Hematopoietic multipotent progenitor cell treated with erythropoietin and hydrocortisone succinate and interleukin-3 and kit ligand, for 6 days (in vitro differentiated cells): ENCODE results near the gene TRIM33.
"Not testable (repeated sequence)": the region's sequence is repeated elsewhere in the genome, so short reads cannot be mapped to it uniquely, and the experiment has no call there.

Experiments used
- DNase-seq: peaks from one replicate; pipeline ENCODE4 v3.0.0-alpha.2; 2015

Gene TRIM33

DNA sequence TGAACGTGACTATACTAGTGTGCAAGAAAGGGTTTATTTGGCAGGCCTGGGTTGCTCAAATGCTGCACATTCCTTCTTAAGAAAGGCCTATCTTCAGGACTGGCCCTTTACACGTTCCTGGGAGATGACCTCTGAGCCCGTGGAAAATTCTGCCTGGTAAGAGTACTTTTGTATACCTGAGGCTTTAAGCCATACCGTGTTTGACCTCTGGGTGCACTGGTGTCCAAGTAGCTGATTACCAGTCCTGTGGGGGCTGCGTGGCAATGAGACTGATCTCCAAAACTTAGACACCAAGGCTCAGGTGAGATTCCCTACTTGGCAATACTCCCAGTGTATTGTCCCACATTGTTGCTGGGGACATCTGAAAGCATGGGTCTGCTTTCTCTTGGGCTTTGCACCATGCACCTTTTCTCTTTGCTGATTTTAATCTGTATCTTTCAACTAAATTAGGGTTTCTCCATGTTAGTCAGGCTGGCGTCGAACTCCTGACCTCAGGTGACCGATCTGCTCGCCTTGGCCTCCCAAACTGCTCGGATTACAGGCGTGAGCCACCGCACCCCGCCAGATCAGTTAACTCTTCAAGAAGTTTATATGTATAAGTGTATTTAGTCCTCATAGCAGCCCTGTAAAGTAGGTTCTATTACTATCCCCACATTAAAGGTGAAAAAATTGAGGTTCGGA is 44.5 kb downstream of the TRIM33 start:
- no peak for DNase-seq

DNA sequence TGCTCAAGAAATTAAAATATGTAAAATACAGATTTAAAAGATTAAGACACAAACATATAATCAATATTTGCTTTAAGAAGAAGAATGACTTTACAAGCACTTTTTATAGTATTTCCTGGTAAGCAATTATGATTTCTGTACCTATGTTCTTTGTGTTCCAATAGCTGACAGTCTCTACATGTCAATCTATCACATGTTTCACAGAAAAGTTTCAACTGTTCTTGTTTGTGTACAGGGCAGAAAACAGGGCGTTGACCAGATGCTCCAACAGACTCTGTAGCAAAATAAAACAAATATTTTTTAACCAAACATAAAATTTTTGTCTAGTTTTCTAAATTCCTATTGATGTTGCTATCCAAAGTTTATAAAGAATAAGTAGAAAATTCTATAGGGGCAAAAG is 48.0 kb downstream of the TRIM33 start:
- DNase-seq, result no peak

DNA sequence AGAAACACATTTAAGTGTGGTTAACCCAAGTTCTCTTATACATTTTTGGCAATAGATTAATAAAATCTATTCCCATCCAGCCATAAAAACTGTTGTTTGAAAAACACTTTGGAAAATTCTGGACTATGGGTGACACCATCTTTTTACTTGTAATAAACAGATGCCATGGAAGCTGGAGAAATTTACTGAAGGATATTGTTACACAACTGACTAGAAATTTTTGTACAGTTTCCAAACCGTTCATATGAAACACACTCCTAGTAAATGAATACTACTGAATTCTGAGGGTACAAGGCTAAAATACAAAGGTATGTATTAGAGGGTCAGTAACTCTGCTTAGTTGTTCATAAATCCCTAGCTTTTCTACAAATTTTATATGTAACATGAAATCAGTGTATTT is 48.7 kb downstream of the TRIM33 start:
- no peak for DNase-seq

DNA sequence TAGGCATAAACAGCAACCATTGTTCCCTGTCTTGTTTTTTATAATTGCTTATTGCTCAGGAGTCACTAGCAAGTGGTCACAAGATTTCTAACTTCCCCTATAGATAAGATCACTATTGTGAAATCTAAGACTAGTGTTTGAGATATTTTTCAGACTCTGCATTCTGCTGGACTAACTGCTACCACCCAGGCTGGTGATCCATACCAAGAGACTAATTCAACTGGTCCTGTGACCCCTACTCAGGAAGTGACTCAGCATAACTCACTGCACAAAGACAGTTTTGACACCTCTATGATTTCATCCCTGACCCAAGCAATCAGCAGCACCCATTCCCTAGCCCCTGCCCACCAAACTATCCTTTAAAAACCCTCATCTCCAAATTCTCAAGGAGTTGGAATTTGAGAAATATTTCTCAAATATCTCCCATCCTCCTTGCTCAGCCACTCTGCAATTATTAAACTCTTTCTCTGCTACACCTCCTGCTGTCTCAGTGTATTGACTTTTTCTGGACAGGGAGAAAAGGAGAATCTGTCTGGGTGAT is 52.7 kb downstream of the TRIM33 start:
- DNase-seq, result peak; percentile 72

DNA sequence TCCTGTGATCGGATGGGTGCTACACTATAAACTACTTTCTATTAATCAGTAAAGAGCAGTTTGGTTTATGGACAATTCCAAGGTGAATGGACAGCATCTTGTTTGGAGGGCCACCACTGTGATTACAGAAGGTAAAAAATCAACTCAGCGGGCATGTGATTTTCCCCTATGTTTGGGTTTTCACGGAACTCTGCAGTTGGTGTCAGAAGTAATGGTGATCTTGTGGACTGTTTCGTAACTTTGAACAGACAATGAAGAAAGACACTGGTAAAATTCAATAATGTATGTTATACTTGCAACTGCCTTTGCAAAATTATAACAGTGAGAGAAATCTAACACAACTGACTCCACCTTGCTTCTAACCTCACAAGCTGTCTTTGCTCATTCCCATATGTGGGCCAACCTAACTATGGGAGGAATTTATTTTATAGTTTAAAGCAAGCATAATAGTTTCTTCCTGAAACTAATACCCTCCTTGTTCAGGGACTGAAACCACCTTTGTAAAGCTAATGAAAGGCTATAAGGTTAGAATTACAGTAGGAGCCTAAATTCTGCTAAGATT is 53.2 kb downstream of the TRIM33 start:
- DNase-seq, result no peak

DNA sequence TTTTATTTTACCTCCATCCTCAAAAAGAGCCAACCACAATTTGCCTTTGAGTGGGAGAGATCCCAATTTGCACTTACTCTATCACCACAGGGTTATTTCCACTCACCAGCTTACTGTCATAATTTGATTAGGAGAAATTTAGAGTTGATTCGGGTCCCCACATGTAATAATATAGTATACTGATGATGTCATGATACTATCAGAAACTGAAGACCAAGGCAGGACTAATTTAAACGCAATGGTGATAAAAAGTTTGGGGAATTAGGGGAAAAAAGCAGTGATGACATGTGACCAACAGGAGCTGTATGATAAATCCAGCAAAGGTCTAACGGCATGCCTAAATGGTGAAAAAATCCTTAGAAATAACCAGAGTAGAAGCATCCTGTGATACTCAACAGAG is 54.4 kb downstream of the TRIM33 start:
- DNase-seq, result no peak

DNA sequence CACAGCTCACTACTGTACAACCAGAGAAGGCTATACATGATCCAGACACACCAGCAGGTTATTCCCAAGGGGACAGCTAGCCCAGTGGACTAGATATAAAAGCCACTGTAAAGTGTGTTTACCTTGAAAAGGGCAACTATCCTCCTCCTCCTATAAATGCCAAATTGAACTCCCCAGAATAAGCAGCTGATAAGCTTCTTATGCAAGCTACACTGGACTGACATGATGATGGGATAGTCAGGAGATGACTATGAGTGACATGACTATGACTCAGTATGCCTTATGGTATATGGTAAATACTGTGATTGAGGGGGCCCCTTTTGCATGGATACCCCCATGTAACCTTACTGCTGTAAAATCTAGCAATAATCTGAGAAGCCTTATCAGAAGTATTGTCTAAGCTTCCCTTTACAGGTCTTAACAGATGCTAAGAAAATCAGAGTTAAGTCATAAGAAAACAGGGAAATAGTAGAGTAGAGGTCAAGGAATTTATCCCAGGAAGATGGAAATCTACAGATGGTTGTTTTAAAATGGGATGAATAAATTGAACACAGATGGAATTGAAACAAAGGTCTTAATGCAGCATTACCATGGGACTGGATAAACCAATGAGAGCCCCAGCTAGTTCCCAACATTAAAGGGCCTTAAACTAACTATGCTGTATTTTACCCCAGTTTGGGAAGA is 55.8 kb downstream of the TRIM33 start:
- DNase-seq, result no peak

DNA sequence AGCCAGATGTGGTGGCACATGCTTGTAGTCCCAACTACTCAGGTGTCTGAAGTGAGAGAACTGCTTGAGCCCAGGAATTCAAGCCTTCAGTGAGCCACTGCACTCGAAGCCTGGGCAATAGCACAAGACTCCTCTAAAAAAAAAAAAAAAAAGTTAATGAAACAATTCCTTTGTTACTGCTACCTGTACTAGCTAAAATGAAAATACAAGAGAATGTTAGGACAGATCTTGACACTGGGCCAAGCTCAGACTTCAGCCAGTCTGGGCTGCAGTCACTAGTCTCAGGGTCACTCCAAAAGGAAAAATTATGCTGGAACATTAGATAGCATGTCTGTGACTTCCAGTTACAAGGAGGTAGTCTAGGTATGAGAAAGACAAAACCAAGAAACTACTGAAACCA is 56.5 kb downstream of the TRIM33 start:
- no peak for DNase-seq

DNA sequence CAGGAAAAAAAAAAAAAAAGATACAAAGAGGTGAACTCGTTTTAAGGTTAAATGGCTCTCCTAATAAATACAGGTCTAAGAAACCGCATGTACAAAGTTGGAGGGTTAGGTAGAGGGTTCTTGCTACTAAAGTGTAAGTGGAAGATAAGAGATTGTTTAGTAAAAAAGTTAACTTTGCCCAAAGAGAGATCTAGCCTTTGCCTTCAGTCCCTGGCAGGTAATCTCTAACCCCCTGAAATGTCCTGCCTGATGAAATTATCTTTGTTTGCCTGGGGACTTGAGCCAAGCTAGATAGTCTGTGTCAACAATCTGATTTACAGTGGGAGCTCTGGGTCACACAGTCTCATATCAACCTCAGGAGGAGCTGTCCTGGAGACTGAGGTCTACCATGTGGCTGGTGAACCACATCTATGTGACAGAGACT is 57.6 kb downstream of the TRIM33 start:
- peak; percentile 51 for DNase-seq

DNA sequence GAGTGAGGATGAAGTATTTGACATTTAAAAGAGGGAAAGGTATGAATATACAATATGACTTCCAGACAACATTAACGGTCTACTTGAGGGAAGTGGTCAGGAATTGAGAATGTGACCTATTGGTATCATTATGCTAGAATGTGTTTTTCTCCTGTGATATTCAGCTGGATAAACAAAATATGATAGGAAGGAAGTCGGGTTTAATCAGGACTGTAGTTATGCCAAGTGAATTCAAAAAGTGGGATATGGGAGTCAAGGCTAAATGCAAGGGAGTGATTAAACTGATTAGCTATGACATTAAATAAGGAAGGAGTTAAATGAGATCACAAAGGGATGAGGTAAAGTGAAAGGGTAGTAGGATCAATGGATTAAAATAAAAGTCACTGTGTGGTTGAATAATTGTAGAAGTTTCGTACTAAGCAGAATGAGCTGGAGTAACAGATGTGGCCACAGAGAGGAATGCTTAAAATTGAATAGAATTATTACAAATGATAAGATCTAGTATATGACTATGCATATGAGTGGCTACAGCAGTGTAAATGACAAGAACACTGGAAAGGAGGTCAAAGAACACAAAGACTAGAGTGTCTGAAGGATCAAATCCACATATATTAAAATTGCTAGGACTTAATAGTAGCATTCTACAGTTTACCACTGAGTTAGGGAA is 62.5 kb downstream of the TRIM33 start:
- DNase-seq, result no peak

DNA sequence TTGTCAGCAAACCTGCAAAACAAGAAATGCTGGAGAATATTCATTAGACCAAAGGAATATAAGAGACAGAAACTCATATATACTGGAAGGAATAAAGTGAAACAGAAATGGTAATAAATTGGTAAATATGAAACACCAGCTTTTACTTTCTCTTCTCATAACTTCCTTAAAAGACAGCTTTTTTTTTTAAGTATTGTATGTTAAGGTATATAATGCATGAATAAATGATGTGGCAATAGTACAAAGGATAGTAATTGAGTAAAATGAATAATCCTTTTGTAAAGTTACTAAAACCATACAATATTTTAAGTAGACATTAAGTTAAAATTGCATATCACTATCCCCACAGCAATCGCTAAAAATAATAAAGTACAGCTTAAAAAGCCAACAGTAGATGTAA is 64.8 kb downstream of the TRIM33 start:
- DNase-seq, result no peak

DNA sequence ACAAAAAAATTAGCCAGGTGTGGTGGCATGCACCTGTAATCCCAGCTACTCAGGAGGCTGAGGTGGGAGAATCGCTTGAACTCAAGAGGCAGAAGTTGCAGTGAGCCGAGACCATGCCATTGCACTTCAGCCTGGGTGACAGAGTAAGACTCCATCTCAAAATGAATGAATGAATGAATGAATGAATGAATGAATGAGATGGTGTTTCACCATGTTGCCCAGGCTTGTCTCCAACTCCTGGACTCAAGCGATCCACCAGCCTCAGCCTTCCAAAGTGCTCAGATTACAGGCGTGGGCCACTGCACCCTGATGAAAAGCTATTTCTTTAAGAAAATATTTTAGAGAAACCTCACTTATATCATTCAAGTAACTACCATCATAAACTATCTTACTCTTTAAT is 67.8 kb downstream of the TRIM33 start:
- not testable (repeated sequence) for DNase-seq

DNA sequence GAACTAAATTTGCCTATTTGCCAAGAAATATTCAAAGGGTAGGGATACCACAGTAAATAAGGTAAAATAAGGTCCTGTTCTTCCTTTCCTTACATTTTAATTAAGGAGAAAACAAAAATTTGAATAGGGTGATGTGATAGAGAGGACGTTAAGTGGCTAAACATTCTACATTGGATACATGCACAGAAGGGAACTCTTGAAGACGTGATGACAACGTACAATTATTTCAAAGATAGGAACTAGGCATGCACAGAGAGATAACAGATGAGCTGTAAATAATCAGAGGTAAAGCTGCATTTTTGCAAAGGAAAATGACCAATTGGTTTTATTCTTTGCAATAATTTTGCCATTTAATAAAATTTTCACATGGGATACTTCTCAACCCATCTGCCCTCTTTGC is 69.7 kb downstream of the TRIM33 start:
- no peak for DNase-seq

DNA sequence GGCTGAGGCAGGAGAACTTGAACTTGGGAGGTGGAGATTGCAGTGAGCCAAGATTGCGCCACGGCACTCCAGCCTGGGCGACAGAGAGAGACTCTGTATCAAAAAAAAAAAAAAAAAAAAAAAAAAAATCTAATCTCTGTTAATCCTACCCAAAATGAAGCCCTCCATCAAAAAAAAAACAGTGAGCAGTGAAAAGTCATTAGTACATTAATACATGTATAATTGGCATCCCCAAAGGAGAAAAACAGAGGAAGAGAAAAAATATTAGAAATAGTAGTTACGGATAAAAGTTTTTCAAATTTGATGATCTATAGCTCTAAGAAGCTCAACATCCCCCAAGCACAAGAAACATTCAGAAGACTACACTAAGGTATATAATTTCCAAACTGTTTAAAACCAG is 71.6 kb downstream of the TRIM33 start:
- DNase-seq, result no peak

DNA sequence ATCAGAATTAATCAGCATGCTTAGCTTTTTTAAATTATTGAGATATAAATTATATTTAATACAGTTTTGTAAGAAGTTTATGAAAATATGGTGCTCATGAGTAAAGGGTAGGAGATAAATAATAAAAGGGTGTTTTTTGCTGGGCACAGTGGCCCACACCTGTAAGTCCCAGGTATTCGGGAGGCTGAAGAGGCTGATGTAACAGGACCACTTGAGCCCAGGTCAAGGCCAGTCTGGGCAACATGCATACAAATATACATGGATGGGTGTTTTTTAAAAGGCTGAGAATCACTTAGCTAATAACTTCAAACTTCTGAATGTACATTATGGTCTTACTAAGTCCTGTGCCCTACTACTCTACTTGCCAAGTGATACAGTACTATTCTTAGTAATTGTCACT is 73.2 kb downstream of the TRIM33 start:
- no peak for DNase-seq

DNA sequence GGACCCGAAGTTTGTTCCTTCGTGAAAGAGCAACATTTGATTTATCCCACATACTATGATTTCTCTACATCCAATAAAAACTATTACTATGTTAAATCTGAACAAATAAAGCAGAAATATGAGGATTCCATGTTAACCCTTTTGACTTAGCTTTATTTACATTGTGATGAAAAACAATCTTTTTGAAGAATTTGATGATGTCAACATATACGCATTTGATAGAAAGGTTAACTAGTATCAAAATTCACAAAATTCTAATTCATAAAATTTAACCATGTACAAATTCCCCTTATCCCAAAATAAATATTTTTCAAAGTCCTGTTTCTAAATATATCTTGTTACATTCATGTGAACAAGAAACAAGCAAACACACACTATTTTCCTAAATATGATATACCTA is 74.2 kb downstream of the TRIM33 start:
- DNase-seq, result no peak

DNA sequence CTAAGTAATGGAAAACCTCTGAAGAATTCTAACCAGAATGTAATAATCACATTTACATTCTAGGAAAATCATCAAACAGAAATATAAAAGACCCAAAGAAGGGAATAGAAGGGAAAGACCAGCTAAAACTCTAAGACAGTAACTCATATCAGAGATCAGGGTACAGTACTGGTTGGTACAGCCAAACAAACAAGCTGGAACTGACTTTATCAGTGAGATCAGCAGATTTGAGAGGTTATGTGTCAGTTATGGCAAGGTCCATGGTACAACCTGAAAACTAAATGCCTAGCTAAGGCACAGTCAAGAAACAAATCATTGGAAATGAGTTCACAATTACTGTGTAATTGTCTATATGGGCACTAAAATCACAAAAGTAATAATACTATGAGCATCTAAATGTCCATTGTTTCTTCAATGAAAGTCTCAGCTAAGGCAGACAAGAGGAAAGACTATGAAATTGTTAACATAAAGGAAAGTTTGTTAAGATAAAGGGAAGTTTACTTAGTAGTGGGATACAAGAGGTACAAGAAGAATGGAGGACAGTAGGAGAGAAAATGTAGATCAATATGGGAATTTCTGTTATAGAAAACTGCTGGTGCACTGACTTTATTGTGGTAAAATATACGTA is 75.8 kb downstream of the TRIM33 start:
- peak; percentile 18 for DNase-seq

DNA sequence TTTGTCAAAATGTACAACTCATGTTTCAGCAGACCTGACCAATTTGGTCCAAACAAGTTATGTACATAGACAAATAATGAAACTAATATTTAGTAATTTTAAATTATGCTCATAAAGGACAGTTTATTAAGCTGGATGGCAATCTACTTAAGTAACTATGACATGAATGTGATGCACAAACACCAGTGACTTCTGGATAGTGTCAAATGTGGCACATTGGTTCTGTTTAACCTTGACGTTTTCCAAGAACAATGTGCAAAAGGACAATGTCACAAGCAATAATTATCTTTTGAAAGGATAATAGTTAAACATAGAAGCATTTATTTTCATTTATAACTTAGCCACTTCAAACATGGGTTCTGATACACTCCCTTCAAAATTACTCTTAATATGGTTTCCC is 80.0 kb downstream of the TRIM33 start:
- DNase-seq, result no peak

DNA sequence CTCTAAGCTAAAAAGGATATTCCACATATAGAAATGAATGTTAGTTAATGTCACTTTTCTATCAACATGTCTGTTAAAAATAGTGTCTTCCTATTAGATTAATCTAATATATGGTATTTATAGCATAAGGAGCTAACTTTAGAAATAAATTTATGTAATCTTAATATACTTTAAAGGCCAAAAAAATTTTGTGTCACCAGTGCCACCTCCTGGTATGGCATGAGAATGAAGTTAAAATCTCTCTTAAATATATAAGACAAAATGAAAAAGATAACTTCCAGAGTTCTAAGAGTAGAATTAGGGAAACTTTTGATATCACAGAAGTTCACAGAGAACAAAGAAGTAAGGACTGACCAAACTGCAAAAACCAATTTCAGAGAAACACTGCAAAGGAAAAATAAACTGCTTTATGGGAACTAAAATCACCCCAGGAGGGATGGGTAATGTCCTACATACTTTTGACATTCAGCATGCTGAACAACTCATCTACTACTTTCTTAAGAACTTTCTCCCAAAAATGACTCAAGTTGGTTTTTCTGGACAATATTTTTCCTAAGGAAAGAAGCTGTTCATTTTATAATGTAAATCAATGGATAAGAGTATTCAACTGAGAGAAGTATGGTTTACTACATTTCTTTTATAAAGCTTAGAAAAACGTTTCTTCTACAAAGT is 82.8 kb downstream of the TRIM33 start:
- DNase-seq, result peak; percentile 58

DNA sequence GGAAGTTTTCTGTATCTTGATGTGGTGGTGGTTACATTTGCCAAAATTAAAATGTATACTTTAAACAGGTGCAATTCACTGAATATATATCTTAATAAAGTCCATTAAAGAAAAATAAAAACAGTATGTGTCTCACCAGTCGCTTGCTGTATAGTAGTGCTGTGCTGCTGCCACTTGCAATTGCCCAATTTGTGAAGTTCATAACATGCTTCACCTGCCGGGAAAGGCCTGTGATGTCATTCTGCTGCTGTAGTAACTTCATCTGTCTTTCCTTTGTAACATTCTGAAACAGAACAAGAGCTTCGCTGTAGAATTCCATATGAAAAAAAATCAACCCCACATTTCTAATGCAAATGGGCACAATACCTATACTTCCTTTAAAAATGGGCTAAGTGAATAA is 83.4 kb downstream of the TRIM33 start:
- no peak for DNase-seq

DNA sequence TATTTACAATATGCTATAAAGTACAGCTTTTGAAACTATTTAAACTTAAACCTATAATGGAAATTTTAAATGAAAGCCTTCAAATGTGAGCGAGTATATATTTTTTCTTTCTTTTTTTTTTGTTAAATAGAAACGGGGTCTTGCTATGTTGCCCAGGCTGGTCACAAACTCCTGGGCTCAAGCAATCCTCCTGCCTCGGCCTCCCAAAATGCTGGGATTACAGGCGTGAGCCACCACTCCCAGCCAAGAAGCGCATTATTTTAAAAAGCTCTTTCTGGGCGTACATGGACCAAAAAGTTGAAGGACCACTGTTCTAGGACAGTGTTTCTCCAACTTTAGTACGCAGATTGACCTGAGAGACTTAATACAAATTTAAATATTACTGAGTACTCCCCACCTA is 87.5 kb downstream of the TRIM33 start:
- DNase-seq, result no peak

DNA sequence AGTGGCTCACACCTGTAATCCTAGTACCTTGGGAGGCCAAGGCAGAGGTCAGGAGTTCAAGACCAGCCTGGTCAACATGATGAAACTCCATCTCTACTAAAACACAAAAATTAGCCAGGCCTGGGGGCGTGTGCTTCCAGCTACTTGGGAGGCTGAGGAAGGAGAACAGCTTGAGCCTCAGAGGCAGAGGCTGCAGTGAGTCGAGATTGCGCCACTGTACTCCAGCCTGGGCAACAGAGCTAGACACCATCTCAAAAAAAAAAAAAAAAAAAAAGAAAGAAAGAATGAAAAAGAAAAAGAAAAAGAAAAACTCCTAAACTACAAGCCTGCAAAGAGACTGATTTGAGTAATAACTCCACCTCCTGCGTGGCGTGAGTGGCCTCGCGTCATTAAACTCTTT is 92.1 kb downstream of the TRIM33 start:
- not testable (repeated sequence) for DNase-seq

DNA sequence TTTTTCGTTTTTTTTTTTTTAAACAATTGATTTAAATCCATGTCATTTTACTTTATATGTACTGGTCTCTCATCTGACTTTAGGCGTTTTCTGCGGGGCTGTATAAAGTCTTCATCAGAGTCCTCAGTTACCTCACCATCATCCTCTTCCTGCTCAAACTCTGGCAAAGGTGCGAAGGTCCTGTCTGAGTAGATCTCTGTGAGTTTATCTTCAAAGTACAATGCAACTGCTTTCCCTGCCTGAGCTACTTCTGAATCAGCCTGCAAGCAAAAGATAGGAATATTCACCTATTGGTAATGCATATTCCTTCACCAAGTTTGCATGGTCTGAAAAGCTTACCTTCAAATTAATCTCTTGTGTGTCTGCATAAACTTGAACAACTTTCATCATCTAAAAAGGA is 113.4 kb downstream of the TRIM33 start:
- DNase-seq, result no peak
